NCI-H524 treated with DMSO at 0.1 percent for 48 hours (cell line): ENCODE results near the gene C8G.

Source experiments
- DNase-seq: peaks from one replicate; lab custom pipeline; 2025; lab: John Stamatoyannopoulos, UW

The C8G gene

DNA sequence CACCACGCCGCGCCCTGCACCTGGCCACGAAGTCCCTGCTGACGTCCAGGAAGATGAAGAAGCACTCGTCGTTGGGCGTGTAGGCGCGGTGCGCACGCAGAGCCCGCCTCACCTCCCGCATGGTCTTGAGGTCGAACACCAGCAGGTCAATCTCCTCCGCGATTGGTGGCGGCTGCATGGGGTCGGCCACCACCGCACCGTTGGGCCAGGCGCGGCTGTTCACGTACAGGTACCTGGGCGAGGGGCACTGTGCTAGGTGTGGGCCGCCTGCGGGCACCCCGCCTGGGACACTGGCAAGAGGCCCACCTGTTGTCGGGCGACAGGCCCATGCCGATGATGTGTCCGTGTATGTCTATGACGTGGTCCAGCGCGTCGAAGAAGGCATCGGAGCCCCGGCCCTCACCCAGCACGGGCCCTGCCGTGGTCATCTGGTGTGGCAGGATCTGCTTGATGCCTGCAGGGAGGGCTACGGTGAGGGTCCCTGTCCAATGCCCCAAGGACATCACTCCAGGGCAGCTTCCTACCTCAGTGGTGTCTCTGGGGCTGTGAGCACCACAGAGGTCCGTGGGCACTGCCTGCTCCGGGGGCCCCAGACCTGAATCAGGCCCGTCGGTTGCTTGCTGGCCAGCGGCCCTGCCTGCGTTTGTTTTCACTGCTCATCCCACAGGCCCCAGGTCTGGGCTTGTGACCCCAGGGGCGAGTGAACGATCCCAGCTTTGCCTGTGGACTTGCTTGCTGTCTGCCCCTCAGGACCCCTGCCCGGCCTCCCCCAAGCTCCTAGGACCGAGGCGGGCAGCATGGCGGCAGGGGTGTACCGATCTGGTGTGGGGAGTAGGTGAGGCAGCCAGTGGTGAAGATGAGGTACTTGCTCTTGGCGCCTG lies 3.6 kb upstream of the C8G start:
- no peak for DNase-seq

DNA sequence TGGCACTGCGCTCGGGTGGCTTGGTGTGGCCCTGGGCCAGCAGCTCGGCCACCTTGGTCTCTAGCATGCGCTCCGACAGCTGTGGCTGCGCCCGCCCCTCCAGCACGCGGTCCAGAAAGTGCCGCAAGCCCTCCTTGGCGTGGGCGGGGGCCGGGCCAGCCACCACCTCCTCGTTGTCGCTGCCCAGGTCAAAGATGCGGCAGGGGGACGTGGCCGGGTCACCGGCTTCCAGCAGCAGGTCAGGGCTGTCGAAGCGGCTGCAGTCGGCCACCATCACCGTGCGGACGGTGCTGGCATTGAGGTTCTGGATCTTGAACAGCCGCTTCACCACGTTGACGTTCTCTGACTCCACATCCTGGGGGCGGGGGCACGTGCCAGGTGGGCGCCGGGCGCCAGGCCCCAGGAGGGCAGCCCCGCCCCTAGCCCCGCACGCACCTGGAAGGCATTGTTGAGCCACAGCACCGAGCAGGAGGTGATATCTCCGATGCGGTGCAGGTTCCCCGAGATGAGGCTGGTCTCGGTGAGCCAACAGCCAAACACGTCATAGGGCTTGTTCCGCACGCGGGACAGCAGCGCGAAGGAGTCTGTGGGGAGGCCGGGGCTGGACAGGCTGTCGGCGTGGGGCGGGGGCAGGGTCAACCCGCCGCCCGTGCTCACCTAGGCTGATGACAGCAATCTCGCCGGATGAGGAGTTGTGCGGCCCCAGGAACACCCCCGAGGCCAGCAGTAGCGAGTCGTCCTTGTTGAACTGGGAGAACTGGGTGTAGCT lies 2.7 kb upstream of the C8G start:
- DNase-seq: no peak

DNA sequence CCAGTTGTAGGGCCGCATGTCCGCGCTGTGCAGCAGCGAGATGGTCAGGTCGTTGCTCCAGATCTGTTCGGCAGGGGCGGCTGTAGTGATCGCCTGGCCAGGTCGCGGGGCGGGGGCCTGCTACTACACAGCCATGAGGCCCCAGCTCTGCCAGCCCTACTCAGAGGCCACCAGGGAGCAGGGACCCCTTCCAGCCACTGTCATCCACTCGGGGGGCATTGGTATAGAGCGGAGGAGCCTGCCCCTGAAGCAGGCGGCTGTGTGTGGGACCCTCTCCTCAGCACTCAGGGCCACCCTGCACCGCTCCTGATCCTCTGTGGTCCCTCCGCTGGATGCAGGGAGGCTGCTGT lies 2.2 kb upstream of the C8G start:
- DNase-seq: no peak

DNA sequence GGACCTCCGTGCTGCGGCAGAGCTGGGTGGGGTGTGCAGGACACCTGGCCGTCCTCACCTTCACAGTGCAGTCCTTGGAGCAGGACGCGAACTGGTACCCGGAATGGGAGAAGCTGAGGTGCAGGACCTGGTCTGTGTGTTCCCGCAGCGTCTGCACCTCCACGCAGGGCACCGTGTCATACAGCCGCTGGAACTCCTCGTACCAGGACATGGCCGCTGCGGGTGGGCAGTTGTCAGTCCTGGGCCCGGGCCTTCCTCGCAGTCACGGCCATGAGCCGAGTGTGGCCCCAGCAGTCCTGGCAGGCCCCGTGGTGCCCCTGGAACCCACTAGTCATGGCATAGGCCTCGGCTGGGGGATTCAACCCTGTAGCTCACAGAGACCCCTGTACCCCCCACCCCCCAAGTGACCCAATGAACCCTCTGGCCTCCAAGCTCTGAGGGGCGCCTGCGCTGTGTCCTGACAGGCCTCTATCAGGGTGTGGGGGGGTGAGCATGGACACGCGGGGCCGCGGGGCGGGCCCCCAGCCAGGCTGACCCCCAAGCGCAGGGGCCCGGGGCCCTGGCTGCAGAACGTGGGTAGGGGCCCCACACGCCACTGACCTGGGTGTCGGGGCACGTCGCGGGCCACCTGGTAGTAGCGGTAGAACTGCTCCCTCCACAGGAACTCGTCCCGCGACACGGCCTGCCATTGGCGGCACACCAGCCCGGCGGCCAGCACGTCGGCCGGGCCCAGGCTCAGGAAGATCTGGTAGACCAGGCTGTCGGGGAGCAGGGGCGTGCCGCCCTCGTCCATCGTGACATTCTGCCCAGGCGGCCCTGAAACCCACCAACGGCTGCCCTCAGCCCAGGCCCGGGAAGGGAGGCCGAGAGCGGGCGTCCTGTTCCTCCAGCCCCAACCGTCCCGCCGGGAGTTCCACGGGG lies 1.5 kb upstream of the C8G start:
- DNase-seq: no peak

DNA sequence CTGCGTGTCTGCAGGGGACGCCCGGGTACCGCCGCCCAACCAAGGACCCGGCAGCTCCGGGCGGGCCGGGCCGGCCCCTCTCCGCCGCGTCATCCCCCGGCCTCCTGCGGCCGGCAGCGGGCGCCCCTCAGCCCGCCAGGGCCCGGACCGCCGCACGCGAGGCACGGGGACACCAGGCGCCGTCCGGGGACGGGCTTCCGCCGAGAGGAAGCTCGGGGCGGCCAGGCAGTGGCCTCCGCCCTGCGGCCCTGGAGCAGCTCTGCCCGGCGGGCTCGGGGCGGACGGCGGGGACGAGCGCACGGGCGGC lies 878 bp upstream of the C8G start:
- DNase-seq: no peak

DNA sequence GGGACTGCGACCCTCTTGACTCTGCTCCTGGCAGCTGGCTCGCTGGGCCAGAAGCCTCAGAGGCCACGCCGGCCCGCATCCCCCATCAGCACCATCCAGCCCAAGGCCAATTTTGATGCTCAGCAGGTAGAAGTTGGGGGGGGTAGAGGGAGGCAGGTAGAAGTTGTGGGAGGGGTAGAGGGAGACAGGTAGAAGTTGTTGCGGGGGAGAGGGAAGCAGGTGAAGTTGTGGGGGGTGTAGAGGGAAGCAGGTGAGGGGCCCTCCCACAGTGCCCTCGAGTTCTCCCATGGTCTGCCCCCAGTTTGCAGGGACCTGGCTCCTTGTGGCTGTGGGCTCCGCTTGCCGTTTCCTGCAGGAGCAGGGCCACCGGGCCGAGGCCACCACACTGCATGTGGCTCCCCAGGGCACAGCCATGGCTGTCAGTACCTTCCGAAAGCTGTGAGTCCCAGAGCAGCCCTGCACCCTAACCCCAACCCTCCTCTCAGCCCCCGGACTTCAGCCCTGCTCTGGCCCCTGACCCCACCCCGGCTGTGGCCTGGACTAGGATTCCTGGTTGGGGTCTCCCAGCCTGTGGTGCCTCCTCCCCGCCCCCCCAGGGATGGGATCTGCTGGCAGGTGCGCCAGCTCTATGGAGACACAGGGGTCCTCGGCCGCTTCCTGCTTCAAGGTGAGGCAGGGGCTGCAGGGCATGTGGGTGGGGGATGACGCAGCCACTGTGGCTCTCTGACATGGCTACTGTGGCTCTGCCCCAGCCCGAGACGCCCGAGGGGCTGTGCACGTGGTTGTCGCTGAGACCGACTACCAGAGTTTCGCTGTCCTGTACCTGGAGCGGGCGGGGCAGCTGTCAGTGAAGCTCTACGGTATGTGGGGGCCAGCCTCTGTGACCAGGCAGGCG lies 537 bp downstream of the C8G start:
- no peak for DNase-seq

DNA sequence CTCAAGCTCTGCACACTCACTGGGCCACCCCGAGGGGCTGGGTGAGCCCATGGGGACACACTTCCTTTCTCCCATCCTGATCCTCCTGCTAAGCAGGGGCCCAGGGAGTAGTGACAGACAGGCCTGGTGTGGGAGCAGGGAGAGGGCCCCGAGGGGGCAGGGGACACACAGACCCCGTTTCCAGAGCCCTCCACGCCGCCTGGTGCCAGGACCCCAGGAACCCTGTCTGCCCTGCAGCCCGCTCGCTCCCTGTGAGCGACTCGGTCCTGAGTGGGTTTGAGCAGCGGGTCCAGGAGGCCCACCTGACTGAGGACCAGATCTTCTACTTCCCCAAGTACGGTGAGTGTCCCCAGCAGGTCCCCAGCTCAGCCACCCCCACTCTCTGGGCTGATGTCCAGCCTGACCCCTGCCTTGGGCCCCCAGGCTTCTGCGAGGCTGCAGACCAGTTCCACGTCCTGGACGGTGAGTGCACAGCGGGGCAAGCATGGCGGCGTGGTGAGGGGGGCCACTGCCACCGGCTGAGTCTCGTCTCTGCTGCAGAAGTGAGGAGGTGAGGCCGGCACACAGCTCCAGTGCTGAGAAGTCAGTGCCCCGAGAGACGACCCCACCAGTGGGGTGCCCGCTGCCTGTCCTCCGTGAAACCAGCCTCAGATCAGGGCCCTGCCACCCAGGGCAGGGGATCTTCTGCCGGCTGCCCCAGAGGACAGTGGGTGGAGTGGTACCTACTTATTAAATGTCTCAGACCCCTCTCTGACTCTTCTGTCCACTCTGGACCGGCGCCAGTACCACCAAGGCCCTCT lies 1.4 kb downstream of the C8G start:
- DNase-seq: no peak

DNA sequence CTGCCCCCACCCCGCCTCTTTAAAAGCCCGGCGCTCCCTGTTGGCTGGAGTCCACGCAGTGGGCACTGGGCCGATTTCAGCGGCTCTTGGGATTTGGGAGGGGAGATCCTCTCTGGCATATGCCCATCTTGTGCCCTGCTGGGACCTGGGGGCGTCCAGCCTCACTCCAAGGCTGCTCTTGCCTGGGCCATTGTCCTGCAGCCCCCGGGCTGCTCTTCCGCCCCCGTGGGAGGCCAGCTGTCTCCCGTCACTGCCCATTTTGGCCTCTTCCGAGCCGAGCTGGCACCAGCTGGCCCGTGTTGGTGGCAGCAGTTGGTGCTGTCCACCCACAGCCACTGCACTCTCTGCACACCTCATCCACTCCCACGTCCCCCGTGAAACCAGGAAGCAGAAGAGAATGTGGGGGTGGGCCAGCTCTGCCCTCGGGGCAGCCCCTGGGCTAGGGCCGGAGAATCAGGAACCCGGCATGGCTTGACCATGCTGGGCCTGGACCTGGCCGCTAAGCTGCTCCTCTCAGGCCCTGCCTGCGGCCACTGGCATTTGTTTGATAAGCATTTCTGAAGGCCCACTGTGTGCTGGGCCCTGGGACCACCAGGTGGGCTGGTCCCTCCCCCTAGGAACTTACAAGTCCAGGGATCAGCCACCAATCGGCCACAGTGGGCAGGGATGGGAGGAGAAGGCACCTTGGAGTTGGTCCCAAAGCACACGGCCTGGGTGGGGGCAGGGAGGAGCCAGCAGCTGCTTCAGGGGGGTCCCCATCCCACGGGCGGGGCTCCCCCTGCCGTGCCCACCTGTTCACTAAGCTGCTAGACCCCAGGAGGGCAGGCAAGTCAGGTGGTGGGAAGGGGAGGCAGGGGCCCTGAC lies 2.2 kb downstream of the C8G start:
- DNase-seq: no peak

DNA sequence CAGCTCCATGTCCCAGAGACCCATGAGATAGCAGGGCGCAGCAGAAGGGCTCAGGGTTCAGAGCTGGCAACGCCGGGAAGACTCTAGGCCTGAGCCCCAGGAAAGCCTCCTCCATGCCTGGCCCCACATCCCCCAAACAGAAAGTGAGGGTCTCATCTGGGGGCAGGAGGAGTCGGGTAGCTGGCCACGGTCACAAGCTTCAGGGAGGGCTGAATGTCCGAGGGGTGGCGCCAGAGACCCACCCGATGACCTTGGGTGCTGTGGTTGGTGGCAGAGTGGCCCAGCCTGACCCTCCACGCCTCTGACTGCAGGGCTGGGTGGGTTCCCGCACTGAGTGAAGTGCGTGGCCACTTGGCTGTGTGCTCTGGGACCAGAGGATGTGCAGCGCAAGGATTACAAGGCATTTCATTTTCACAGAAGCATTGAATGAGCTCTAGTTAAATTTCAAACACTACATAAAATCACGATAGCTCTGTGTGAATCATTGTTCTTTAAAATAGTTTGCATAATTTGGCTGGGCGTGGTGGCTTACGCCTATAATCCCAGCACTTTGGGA lies 3.0 kb downstream of the C8G start:
- no peak for DNase-seq

DNA sequence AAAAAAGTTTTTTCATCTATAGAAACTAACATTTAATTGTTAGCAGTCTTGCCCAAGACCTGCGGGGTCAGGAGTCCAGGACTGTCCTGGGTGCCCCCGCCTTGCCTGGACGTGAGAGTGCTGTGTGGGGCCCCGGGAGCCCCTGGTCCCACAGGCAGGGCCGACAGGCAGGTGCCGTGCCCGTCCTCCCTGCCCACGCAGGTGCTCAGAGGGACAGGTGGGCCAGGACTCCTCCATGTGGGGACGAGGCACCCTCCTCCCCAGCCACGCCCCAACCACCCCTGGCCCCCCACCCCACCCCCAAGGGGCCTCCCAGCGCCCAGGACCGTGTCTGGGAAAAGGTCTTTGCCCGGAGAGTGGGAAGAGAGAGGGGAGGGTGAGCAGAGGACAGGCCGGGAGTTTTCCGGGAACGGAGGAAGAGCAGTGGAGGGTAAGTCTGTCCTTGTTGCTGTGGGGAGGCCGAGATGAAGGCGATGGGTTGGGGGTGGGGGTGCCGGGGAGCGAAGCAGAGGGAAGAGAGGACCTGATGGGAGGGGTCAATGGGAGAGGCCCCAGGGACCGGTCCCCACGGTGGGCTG lies 4.3 kb downstream of the C8G start:
- no peak for DNase-seq

DNA sequence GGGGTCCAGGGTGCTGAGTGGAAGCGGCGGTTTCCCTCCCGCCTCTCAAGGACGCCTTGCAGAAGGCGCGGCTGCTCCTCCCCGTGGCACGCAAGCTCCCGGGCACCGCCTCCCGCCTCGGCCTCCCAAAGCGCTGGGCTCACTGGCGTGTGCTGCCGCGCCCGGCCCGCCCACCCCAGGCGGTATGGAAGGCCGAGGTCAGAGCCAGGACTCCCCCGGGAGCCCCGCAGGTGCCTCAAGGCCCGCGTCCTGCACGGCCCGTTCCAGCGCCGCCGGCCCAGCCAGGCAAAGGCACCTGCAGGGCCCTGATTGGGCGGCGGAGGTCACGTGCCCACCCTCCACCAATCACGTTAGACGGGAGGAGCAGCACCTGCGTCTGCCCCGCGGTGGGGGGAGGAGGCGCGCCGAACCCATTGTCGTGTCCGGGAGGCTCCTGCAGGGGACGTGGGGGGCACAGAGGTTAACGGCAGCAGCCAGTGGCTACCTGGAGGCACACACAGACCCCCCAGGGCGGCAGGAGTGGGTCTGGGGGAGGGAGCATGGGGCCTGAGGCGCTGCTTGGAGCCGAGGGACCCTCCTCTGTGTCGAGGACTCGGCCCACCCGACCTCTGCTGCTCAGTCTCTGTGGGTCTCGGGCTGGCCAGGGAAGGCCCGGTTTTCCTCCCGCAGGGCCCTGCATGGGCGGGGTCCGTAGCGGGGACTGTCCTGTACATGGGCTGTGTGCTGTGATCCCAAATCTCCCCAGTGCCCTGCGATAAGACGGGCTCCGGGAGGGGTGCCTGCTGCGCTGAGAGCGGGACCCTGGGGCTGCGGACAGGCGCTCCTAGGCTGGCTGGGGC lies 5.0 kb downstream of the C8G start:
- DNase-seq: peak; percentile 43

DNA sequence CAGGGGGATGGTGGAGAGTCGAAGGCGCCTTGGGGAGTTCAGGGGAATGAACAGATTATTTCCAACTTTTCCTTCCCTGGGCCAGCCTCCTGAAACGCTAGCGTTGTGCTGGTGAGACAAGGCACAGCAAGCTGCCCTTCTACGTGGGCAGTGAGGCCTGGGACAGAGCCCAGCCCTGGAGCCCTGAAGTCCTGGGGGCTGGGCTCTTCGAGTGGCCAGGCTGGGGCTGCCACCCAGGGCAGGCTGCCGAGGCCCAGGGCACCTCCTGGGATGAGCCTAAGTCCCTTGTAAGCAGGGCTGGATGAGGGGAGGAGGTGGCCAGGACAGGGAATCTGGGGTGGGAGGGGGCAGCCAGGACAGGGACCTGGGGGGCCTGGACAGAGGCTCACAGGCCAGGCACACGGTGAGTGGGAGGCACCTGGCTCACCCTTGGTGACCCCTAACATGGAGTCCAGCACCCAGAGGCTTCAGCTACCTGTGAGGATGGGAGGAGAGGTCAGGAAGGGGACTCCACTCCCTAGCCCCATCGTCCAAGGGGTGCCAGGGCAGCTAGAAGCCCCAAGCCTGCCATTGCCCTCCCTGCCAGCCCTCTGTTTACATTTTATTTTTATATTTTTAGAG lies 5.7 kb downstream of the C8G start:
- no peak for DNase-seq

DNA sequence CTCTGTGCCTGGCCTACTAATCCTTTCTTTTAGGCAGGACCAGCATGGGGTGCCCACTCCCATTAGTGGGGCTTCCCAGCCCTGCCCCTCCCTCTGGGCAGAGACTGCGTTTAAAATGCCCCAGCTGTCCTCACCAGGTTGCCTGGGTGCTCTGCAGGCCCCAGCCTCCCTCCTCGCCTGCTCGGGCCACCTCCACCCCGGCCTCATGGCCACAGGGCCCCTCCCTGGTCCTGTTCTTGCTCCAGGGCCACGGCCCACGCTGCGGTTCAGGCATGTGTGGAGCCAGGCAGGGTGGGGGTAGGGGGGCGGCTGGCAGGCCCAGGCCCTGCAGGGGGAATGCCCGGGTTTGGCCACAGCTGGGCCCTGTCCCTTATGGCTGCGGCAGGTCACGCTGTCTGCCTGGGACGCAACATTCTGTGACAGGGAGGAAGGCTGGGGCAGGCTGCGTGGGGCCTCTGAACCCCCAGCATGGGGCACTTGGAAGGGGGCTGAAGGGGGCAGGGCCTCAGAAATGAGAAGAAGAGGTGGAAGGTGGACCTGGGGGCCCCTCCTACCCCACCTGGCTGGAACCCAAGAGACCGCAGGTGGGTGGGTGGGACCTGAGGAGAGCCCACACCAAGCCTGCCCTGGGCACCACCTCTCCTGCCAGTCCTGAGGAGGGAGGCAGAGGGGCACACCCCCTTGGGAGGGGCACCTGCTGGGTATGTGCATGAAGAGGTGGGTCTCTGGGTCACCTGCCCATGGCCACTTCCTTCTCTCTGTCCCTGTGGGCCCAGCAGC lies 6.7 kb downstream of the C8G start, which contains the start of gene LCN12:
LCN12 (plus strand) TSS at position 733 of the 780 bp plus-strand sequence. CDS start 55 bp downstream, outside the sequence.
- DNase-seq: no peak

DNA sequence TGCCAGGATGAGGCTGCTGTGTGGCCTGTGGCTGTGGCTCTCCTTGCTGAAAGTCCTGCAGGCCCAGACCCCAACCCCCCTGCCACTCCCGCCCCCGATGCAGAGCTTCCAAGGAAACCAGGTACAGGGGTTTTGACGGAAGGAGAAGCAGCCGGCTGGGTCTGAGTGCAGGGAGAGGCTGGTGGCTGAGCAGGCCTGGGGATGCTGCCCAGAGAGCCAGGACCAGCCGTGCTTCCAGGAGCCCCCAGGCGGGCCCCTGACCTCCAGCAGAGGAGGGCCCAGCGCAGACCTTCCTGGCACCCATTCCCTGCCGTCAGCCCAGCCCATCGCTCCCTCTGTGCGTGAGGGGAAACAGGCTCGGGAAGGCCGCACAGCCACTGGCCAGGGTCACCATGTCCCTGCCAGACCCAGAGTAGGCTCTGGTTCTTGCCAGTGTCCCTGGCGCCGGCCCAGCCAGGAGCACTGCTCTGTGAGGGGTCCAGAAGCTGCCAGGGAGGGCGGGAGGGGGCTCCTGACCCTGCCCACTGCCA lies 7.3 kb downstream of the C8G start:
- DNase-seq: no peak

DNA sequence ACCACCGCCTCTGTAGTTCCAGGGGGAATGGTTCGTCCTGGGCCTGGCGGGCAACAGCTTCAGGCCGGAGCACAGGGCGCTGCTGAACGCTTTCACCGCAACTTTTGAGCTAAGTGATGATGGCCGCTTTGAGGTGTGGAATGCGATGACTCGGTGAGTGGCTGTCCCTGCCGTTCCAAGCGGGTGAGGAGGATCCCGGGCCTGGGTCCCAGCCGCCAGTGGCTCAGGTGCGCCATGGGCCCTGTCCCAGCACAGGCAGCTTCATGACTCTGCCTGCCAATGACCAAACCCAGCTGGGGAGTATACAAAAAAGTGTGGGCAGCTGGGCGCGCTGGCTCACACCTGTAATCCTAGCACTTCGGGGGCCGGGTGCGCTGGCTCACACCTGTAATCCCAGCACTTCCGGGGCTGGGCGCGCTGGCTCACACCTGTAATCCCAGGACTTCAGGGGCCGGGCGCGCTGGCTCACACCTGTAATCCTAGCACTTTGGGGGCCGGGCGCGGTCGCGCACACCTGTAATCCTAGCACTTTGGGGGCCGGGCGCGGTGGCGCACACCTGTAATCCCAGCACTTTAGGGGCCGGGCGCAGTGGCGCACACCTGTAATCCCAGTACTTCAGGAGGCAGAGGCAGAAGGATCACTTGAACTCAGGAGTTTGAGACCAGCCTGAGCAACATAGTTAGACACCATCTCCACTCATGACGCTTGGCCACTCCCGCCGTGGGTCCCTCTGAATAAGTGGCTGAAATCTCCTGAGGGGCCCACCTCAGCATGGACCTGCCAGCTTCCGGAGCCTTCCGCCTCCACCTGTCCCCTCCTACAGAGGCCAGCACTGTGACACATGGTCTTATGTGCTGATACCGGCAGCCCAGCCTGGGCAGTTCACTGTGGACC lies 8.1 kb downstream of the C8G start:
- DNase-seq: no peak
